Lower leg skin (tissue), 4 donors: ENCODE data around the gene CIAO3. TPM values are rescaled to one million over a fixed set of nuclear protein-coding genes. Genes with fewer than 3 reads are reported as not detected.
"Not testable (repeated sequence)": the region's sequence is repeated elsewhere in the genome, so short reads cannot be mapped to it uniquely, and the experiment has no call there.

Experiments used
- DNase-seq, 2 donors: peaks; one replicate each; pipeline ENCODE4 v3.0.0-alpha.2; 2019; ENCODE audit warnings: low spot score in 2 of 2
- H3K4me3 ChIP-seq: fragments of 200-600 bp; sonication (generic); 2 replicates; pipeline ENCODE4 v1.5.1; 2017; ENCODE audit warnings: mild to moderate bottlenecking, low read depth; ENCODE audit not compliant: poor library complexity, severe bottlenecking
- POLR2A ChIP-seq, 2 donors: fragments of 450-650 bp; IDR thresholded peaks; one replicate each; pipeline ENCODE4 v1.6.1; 2016 to 2017; ENCODE audit warnings: antibody characterized with exemption in 2 of 2, mild to moderate bottlenecking in 1 of 2, moderate library complexity in 1 of 2
- WGBS, 2 donors: methylation state at CpG; one replicate each; pipeline ENCODE4 v1.1.5; 2018; 5-methylcytosine and 5-hydroxymethylcytosine counted together
- intact Hi-C: fragments of 100-400 bp; cut with DNase I; formaldehyde crosslinking; loops from one replicate; pipeline ENCODE4 v1.15.0; 2023; ENCODE audit warnings: low total_unique reads
- total RNA-seq, 4 donors: library from RNA; depleted of rRNA; stranded (reverse); fragments of >200 nt; gene quantifications; one replicate each; pipeline ENCODE4 v1.1.0, GENCODE V29; 2016
- TF ChIP-seq, protein P1 (sequence below), 3 donors: fragments of 450-650 bp; IDR thresholded peaks; one replicate each; pipeline ENCODE4 v1.5.1; 2016; ENCODE audit warnings: antibody characterized with exemption in 3 of 3, mild to moderate bottlenecking in 3 of 3, moderate library complexity in 2 of 3

CIAO3 gene
- total RNA-seq, 4 donors from 2014 or later: 34.7 to 75.8 (median 42.2) TPM

DNA sequence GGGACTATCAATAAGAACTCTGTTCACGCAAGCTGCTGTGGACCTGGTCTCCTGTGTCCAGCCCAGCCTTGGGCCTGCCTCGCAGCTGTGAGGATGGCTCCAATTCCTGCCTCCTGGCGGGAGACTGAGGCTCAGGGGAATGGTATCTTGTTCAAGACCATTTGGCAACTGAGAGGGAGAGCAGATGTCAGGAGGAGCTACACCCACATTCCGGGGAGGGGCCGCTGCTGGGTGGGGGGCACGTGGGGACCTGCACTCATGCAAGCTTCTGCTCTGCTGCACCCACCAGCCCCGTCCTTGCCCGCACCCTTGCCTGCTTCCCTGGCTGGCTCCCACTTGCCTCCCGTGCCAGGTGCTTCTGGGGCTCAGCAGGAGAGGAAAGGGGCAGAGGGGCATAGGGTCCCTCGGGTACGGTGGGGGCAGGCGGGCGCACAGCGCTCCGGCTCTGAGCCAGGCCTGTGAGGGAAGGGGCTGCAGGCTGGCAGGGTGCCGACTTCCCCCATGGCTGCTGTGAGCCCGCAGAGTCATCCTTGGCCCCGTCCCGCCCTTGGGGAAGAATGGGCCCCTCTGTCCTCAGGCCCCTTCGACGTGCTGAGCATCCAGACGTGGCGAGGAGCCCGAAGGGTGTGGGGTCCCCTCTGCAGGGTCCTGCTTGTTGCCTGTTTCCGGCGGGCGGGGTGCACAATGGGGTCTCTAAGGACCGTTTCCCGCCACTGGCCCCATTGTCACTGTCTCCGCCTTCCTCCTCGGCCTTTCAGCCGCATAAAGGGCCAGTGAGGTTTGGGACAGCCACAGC is 23.1 kb downstream of the CIAO3 start:
- intact Hi-C loops: loop anchor here (10.0 kb wide), 1 partner anchor 377 kb away; the partner anchor contains the start of gene C1QTNF8
- 64 to 79% methylated on average over 29 to 32 of the region's 32 CpGs for WGBS, 2 donors
- H3K4me3 ChIP-seq: no peak overlapping the region
- no peak for TF ChIP-seq POLR2A (IDR thresholded peaks at IDR 0.05)
- DNase-seq: no peak

DNA sequence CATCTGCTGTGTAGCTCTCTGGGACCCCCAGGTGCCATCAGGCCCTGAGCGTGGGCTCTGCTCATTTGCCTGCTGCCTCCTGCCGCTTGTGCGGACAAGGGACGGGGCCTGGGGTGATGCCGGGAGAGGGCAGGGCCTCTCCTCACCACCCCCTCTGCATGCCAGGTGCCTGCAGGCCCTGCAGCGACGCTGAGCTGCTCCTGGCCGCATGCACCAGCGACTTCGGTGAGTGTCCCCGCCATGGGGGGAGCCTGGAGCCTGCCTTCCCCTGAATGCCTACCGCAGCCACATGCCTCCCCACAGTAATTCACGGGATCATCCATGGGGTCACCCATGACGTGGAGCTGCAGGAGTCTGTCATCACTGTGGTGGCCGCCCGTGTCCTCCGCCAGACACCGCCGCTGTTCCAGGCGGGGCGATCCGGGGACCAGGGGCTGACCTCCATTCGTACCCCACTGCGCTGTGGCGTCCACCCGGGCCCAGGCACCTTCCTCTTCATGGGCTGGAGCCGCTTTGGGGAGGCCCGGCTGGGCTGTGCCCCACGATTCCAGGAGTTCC is 23.9 kb downstream of the CIAO3 start:
- no peak for DNase-seq
- intact Hi-C loops: loop anchor here (10.0 kb wide), 1 partner anchor 378 kb away; the partner anchor contains the start of gene C1QTNF8
- no peak for TF ChIP-seq POLR2A (IDR thresholded peaks at IDR 0.05)
- H3K4me3 ChIP-seq: no peak overlapping the region
- WGBS, 2 donors: 77 to 83% methylated on average over 24 to 29 of the region's 29 CpGs

DNA sequence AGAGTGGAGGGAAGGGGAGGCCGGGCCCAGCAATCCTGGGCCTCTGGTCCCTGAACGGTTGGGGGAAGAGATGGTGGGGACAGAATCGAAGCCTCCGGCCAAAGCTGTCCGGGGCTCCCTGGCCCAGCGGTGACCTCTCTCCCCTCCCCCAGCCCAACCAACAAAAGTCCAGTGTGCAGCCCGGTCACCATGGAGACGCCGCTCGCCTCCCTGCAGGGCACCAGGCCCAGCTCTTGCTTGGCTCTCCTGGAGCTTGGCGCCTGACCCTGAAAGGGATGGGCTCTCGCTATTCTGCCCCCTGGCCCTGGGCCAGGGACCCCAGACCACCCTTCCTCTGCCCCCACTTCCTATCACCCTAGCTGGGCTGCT is 24.6 kb downstream of the CIAO3 start:
- no peak for TF ChIP-seq POLR2A (IDR thresholded peaks at IDR 0.05)
- TF ChIP-seq, protein P1, sequence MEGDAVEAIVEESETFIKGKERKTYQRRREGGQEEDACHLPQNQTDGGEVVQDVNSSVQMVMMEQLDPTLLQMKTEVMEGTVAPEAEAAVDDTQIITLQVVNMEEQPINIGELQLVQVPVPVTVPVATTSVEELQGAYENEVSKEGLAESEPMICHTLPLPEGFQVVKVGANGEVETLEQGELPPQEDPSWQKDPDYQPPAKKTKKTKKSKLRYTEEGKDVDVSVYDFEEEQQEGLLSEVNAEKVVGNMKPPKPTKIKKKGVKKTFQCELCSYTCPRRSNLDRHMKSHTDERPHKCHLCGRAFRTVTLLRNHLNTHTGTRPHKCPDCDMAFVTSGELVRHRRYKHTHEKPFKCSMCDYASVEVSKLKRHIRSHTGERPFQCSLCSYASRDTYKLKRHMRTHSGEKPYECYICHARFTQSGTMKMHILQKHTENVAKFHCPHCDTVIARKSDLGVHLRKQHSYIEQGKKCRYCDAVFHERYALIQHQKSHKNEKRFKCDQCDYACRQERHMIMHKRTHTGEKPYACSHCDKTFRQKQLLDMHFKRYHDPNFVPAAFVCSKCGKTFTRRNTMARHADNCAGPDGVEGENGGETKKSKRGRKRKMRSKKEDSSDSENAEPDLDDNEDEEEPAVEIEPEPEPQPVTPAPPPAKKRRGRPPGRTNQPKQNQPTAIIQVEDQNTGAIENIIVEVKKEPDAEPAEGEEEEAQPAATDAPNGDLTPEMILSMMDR (IDR thresholded peaks at IDR 0.05): no peak
- no peak for DNase-seq
- intact Hi-C loops: loop anchor here (10.0 kb wide), 1 partner anchor 379 kb away; the partner anchor contains the start of gene C1QTNF8
- WGBS, 2 donors: 14 to 27% methylated on average over 6 to 12 of the region's 12 CpGs
- no peak overlapping the region for H3K4me3 ChIP-seq

DNA sequence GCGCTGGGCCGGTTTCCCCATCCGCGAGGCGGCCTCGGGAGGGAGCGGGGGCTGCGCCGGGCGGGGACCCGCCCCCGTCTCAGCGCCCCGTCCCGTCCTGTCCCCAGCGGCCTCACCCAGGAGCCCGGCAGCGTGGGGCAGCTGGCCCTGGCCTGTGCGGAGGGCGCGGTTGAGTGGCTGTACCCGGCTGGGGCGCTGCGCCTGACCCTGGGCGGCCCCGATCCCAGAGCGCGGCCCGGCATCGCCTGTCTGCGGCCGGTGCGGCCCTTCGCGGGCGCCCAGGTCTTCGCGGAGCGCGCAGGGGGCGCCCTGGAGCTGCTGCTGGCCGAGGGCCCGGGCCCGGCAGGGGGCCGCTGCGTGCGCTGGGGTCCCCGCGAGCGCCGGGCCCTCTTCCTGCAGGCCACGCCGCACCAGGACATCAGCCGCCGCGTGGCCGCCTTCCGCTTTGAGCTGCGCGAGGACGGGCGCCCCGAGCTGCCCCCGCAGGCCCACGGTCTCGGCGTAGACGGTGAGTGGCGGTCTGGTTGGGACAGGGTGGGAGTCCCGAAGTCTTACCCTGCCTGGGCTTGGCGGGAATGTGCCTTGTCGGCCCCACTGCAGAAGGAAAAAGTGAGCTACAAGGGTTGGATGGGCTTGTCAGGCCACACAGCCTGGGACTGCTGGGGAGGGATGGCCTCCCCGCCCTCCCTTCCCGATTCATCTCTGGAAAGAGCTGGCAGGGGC is 25.2 kb downstream of the CIAO3 start:
- peak overlapping the region; percentile 29 for H3K4me3 ChIP-seq
- 2 to 8% methylated on average over 2 to 39 of the region's 74 CpGs for WGBS, 2 donors
- no peak for TF ChIP-seq POLR2A (IDR thresholded peaks at IDR 0.05)
- TF ChIP-seq, protein P1 (IDR thresholded peaks at IDR 0.05): no peak
- intact Hi-C loops: loop anchor here (10.0 kb wide), 1 partner anchor 379 kb away; the partner anchor contains the start of gene C1QTNF8
- DNase-seq: no peak

DNA sequence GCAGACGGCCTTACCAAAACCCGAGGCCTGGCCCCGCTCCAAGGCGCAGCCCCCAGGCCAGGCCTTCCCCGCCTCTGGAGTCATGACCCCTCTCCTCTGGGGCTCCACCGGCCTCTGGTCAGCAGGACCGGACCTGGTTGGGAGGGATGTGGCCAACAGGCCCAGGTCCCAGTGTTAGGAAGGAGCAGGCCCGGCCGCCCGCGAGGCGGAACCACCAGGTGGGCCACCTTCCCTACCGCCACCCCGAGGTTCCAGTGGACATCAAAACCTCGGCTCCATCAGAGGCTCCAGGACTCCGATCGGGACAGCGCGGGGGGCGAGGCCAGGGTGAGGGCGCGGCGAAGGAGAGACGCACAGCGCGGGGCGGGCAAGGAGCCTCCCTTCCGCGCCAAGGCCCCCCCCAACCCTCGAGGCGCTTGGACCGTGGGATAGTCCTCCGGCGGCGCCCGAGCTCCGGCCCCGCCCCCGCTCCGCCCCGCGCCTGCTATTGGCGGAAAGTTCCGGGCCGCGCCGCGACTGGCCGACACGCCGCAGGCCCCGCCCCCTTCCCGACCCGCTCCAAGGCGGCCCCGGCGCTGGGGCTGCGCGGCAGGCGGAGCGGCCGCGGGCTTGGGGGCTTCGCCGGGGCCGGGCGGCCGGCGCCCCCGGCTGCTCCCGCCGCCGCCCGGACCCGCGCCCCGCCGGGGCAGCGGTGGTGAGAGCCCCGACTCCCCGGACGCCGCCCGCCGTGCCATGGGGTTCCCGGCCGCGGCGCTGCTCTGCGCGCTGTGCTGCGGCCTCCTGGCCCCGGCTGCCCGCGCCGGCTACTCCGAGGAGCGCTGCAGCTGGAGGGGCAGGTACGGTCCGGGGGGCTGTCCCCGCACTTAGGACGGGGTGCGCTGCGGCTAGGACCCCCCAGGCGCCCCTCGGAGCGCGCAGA is 26.0 kb downstream of the CIAO3 start, which contains the start of gene METRN:
Gene METRN, plus strand, starts transcription at position 561 of the 919 bp plus-strand sequence. Its CDS starts 172 bp downstream, at position 733.
- peak within 1 kb of the TSS; percentile 29 for H3K4me3 ChIP-seq
- TF ChIP-seq, protein P1 (IDR thresholded peaks at IDR 0.05): no peak

DNA sequence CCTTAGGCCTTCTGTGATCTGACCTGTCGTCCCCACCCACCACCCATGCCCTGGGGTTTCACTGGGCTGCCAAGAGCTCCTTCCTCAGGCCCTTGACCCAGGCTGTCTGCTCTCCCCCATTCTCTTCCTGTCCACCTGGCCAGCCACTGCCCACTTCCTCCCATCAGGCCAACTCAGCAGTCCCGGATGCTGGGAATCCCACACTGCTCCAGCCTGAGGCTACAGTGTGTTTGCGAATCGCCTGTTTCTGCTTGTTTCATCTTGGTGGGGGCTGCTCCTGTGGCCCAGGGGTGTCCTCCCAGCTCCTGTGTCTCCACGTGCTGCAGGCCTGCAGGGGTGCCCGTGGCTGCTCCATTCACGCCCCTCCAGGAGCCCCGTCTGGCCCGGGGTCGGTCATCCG is 26.7 kb downstream of the CIAO3 start:
- 48 to 59% methylated on average over 9 to 11 of the region's 11 CpGs for WGBS, 2 donors
- no peak for TF ChIP-seq POLR2A (IDR thresholded peaks at IDR 0.05)
- TF ChIP-seq, protein P1 (IDR thresholded peaks at IDR 0.05): no peak
- no peak for DNase-seq
- no peak overlapping the region for H3K4me3 ChIP-seq
- intact Hi-C loops: loop anchor here (5.0 to 10.0 kb wide), 2 partner anchors 68 to 381 kb away; partner anchors contain the start of gene C1QTNF8

More for the DNA sequence above, 26.0 kb downstream of the CIAO3 start, which contains the start of gene METRN:
- intact Hi-C loops: loop anchor here (5.0 to 10.0 kb wide), 2 partner anchors 67 to 380 kb away; partner anchors contain the start of gene C1QTNF8
- 3 to 7% methylated on average over 18 to 49 of the region's 108 CpGs for WGBS, 2 donors
- peak; percentile 81 to 98 for DNase-seq

DNA sequence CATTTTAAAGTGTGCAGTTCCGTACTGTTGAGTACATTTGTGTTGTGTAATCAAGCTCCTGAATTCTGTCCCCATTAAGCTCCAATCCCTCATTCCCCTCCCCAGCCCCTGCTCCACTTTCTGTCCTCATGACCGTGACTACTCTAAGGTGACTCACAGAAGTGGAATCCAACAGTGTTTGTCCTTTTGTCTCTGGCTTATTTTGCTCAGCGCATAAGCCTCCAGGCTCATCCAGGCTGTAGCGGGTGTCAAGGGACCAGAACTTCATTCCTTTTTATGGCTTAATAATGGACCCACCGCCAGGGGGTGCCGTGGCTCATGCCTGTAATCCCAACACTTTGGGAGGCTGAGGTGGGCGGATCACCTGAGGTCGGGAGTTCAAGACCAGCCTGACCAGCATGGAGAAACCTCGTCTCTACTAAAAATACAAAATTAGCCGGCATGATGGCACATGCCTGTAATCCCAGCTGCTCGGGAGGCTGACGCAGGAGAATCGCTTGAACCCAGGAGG is 28.0 kb downstream of the CIAO3 start:
- intact Hi-C loops: loop anchor here (5.0 to 10.0 kb wide), 2 partner anchors 70 to 382 kb away; partner anchors contain the start of gene C1QTNF8
- not testable (repeated sequence) for DNase-seq, H3K4me3 ChIP-seq
- WGBS, 2 donors: 20 to 33% methylated on average over 10 to 13 of the region's 13 CpGs
